ENCODE data around the gene KDM2B.
"Not testable (repeated sequence)": the region's sequence is repeated elsewhere in the genome, so short reads cannot be mapped to it uniquely, and the experiment has no call there.

KDM2B gene

DNA sequence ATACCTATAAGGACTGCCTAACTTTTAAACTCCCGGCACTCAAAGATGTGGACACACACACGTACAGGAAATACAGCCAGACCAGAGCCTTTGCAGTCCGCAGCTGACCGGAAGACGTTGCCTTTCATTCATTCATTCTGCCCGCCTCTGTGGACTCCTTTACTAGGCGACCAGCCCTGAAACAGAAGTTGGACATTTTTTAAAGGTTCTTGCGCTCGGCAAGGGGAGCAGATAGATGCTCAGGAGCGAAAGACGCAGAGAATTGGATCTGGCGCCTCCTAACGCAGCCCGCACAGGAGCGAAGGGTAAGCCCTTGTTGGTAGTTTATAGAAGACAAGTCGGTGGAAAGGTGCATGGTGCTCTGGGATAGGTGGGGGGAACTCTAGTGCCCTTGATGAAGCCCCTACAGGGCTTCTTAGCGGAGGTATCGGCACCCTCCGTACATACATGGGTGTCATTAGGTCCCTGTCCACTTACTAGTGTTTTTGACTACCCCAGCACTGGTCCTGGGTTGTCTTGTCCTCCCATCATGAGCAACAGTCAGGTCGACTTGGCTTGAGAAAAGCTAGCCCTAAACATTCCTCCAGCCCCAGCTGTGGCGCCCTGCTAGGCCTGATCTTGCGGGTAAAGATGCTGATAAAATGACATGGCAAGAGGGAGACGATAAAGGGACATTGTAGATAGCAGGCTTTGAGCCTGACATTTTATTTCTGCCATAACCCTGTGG is at the start of gene KDM2B:
KDM2B (minus strand) TSS at position 65 of the 727 bp plus-strand sequence. CDS start 112 bp downstream, outside the sequence.
- peak; percentile 28 for DNase-seq

DNA sequence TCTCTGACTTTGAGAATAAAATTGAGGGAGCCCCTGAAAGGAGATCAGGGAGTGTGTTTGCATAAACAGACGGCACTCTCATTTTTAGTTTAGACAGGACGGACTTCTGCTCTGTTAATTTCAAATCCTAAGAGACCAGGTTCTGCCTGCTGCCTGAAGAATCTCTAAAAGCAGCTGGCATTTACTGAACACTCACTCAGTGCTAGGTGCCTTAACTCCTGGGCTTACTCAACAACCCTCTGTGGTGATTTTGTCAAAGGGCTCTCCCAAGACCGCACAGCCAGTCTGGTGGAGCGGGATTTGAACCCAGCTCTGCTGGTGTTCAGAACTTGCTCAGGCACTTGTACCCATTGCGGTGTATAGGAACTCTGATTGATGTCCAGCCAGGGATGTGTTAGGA is 47.7 kb upstream of the KDM2B start:
- no peak for DNase-seq

DNA sequence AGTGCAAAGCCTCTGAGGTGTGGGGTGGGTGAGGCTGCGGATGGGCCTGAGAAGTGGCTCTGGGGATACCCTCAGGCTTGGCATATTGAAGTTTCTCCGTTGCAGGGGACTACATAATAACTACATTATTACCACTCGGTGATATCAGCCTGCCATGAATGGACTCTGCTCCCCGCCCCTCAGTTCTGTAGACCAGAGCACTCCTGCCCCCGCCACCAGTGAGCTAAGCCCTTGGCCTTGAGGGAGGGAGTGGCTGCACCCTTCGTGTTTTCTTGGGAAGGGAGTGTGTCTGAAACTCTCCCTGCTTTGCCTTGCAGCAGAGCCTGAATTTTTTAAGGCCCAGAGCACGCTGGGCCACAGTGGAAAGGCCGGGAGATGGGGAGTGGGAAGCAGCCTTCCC is 47.2 kb upstream of the KDM2B start:
- no peak for DNase-seq

DNA sequence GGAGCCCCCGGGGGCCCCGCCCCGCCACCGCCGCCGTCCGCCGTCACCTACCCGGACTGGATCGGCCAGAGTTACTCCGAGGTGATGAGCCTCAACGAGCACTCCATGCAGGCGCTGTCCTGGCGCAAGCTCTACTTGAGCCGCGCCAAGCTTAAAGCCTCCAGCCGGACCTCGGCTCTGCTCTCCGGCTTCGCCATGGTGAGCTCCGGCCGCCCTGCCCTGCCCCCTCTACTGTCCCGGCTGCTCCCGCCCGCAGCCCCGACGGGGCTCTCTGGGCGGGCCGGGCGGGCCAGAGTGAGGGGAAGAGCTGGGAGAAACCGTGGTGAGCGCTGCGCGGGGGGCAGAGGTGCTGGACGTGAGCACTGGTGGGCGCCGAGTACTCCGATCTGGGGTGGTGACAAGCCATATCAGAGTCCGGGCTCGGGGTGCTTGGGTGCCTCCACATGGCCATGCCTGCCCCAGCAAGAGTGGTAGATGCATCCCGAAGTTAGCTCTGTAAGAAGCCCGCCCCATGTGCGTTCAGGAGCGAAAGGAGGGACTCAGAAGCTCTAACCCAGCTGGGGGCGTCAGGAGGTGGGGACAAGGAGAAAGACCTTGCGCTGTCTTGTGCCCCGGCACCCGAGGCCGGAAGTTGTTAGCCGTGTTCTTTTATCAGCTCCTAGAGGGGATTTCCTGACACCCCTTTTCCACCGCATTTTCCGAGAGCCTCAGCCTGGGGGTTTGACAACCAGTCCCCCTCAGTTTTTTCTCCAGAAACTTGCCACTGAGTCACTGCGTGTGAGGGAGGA is 46.2 kb upstream of the KDM2B start:
- DNase-seq, result peak; percentile 23

DNA sequence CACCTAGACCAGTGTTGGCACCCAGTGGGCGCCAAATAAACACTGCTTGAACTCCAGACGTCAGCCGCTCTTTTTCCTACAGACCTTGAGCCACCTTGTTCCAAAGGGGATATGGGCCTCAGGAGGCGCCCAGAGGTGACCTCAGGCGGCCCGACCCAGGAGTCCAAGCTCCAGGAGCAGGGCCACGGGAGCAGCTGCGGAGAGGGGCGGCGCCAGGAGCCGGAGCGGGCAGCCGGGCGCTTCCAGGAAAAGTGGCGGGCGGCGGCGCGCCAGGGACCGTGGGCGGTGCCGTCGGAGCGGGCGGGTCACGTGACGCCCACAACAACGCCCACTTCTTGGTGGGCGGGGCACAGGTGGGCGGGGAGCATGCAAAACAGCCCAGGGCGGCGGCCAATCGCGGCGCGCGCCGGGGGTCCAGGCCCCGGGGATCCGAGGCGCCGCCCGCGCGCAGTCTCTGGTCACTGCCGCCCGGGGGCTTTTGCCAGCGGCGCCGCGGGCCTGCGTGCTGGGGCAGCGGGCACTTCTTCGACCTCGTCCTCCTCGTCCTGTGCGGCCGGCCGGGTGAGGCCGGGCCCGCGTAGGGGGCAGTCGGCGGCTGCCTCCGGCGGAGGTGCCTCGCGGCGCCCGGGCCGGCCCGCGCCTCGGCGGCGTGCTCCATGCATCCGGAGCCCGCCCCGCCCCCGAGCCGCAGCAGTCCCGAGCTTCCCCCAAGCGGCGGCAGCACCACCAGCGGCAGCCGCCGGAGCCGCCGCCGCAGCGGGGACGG is 45.4 kb upstream of the KDM2B start, which contains the start of gene ORAI1:
ORAI1 (plus strand) TSS at position 444 of the 766 bp plus-strand sequence.
- DNase-seq, result peak; percentile 91

DNA sequence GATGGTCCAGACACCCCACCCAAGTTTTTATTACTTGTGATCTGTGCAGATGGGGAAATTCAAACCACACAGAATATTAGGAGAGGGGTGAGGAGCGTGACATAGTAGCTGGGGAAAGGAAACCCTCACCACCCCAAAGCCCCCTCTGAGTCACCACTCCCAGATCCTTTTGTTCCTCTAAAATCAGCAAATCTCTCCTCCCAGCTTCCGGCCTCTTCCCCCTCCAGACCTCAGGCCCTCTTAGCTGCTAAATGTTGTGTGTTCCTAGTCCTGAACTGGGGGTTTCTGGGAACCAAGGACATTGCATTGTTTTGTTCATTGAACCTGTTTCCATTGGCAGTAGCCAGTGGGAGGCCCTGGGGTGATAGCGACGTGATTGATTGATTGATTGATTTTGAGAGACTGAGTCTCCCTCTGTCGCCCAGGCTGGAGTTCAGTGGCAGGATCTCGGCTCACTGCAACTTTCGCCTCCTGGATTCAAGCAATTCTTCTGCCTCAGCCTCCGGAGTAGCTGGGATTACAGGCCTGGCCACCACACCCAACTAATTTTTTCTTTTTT is 39.6 kb upstream of the KDM2B start:
- DNase-seq, result no peak

DNA sequence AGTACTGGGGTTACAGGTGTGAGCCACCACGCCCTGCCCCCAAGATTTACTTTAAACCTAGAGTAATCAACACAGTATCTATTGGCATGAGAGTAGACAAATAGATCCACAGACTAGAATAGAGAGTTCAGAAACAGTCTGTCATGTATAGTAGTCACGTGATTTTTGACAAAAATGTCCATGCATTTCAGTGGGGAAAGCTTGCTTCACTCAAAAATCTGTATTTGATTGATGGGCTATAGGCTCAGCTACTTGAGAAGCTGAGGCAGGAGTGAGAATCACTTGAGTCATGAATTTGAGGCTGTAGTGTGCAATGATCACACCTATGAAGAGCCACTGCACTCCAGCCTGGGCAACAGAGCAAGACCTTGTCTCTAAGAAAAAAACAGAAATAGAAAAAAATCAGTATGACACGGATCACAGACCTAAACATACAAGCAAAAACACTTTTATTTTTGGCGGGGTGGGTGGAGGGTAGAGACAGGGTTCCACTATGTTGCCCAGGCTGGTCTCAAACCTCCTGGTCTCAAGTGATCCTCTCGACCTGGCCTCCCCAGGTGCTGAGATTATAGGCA is 37.9 kb upstream of the KDM2B start:
- no peak for DNase-seq

DNA sequence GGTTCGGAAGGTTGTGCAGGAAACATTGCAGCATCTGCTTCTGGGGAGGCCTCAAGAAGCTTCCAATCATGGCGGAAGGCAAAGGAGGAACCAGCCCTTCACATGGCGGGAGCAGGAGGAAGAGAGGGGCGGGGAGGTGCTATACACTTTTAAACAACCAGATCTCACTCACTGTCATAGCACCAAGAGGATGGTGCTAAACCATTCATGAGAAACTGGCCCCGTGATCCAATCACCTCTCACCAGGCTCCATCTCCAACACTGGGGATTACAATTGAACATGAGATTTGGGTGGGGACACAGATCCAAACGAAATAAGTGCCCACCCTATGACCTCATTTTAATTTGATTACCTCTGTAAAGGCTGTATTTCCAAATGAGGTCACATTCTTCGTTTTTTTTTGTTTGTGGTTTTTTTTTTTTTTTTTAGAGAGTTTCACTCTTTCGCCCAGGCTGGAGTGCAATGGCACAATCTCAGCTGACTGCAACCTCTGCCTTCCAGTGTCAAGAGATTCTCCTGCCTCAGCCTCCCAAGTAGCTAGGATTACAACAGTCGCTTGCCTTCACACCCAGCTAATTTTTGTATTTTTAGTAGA is 34.1 kb upstream of the KDM2B start:
- no peak for DNase-seq

DNA sequence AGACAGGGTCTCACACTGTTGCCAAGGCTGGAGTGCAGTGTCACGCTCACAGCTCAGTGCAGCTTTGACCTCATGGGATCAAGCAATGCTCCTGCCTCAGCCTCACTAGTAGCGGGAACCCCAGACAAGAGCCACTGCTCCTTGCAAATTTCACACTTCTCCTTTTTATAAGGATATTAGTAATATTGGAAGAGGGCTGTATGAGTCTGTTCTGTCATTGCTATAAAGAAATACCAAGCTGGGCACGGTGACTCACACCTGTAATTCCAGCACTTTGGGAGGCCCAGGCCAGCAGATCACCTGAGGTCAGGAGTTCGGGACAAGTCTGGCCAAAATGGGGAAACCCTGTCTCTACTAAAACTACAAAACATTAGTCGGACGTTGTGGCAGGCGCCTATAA is 32.6 kb upstream of the KDM2B start:
- no peak for DNase-seq

DNA sequence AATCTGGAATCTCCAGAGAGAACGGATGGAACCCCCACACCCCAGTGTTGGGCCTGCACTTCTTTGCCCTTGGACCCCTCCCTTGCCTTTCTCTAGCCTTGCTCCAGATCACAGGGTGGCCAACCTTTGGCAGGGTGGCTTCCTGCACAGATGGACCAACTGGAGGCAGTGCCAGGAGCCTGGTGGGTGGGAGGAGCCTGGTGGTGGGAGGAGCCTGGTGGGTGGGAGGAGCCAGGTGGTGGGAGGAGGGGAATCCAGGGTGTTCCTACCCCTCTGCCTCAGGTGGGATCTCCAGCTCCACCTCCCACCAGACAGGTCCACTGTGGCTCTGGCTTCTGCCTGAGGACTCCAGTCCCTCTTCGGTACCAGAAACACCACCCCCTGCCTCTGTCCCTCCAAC is 30.5 kb upstream of the KDM2B start:
- DNase-seq, result no peak

DNA sequence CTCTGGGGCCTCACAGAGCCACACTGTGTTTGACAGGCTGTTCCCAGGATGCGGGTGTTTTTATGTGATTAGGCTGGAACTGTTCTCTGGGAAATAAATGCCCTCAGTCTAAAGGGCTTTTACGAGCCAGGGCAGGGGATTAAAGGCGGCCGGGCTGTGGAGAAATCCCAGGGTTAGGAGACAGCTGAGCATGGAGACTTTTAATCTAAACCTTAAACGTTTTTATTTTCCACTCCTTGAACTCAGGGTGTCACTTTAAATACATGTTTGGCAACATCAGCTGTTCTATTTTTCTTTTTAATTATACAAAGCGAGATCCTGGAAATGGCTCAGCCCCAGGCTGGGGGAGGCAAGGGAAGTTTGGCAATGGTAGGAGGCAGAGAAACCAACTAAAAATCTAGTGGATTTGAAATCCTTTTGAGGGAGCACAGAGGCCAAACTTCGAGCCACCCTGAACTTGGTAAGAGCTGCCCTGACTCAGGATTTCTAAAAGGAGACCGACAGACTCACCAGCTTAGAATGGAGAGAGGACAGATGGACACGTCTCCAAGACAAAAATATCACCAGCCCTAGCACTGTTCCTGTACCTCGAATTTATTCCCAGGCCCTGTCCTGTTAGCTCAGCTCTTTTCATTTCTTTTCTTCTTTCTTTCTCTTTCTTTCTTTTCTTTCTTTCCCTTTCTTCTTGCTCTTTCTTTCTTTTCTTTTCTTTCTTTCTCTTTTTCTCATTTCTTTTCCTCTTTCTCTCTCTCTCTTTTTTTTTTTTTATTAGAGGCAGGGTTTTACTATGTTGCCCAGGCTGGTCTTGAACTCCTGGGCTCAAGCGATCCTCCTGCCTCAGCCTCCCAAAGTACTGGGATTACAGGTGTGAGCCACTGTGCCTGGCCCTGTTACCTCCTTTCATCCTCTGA is 29.7 kb upstream of the KDM2B start:
- DNase-seq, result no peak

DNA sequence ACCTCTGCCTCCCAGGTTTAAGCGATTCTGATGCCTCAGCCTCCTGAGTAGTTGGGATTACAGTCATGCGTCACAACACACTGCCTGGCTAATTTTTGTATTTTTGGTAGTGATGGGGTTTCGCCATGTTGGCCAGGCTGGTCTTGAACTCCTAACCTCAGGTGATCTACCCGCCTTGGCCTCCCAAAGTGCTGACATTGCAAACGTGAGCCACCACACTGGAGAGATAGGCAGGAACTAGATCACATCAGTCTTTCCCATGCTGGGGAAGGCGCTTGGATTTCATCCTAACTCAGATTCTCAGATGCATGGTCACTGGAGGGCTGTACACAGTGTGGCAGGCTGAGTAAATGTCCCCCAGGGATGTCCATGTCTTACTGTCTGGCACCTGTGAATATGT is 27.5 kb upstream of the KDM2B start:
- no peak for DNase-seq

DNA sequence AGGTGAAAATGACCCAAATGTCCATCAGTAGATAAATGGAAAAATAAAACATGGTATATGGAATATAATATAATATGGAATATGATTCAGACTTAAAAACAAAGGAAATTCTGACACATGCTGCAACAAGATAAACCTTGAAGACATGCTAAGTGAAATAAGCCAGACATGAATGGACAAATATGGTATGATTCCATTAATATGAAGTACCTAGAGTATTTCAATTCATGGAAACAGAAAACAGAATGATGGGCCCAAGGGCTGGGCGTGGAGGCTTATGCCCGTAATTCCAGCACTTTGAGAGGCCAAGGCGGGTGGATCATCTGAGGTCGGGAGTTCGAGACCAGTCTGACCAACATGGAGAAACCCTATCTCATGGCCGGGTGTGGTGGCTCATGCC is 22.8 kb upstream of the KDM2B start:
- DNase-seq, result no peak

DNA sequence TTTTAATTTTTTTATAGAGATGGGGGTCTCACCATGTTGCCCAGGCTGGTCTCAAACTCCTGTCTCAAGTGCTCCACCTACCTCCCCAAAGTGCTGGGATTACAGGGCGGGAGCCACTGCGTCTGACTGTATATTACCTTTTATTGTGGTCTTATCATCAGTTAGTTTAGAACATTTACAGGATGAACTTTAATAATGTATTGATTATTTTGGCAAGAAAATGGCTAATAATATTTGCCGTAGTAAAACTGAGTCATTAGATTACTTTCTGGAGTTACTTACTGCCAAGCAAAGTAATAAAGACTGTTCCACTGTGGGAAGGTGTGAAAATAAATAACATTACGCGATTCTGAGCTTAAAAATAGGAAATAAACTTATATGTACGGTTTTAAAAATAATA is 21.9 kb upstream of the KDM2B start:
- DNase-seq, result no peak

DNA sequence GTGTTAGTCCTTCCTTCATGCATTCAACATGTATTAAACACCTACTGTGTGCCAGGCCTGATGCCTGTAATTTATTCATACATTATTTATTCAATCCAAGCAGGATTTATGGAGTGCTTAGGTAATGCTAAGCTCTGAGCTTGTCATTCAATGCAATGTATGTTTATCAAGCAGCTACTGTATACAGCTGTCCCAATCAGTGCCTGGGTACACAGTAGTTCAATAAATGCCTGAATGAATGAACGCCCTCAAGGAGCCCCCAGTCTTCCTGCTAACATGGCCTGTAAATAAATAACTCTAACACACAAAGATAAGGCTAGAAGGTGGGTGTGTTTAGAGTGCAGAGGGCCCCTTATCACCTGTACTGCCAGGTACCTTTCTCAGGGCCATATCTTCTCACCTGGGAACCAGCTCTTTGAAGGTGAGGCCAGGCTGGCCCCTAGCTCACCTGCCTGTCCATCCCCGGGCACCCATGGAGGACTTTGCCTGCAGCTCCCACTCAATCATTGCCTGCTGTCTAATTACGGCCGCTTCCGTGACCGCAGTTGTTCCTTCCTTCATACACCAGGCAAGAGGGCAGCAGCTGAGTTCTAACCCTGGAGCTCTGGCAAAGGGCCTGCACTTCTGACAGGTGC is 20.0 kb upstream of the KDM2B start:
- no peak for DNase-seq

DNA sequence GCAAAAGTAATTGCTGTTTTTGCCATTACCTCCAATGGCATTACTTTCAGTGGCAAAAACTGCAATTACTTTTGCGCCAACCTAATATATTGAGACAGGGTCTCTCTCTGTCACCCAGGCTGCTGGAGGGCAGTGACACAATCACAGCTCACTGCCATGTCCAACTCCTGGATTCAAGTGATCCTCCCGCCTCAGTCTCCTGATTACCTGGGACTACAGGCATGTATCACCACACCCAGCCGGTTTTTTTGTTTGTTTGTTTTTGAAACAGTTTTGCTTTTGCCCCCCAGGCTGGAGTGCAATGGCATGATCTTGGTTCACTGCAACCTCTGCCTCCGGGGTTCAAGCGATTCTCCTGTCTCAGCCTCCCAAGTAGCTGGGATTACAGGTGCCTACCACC is 15.7 kb upstream of the KDM2B start:
- no peak for DNase-seq

DNA sequence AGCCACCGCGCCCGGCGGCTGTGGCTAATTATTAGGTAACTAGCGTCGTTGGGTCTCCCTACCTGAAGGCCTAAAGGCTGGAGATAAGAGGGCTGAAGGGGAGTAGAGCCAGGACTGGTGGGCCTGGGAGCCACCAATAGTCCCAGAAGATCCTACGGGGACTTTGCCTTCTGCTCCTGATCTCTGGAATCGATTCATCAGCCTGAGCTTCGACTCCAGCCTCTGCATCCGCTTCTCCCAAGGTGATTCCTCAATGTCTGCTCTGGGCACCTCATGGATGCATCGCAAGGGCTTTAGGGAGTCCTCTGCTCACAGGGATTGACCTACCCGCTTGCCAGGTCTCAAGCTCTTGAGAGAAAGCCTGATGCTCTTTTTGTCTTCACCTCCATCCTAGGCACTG is 14.7 kb upstream of the KDM2B start:
- DNase-seq, result no peak

DNA sequence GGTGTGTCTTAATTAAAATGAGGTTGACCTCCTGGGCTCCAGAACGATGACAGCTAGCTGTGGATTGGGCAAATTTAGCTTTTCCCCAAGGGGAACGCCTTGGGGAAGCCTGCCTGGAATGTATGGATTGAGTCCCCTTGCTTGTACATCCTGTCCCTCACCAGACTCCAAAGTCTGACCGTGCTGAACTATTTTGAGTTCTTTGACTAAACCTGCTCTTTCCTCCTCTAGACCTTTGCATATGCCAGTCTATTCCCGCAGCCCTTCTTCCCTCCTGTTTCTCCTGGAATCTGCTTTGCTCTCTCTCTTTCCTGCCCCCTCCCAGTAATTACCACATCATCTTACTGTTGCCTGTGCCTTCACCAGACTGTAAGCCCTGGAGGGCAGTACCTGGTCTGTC is 11.5 kb upstream of the KDM2B start:
- DNase-seq, result no peak

DNA sequence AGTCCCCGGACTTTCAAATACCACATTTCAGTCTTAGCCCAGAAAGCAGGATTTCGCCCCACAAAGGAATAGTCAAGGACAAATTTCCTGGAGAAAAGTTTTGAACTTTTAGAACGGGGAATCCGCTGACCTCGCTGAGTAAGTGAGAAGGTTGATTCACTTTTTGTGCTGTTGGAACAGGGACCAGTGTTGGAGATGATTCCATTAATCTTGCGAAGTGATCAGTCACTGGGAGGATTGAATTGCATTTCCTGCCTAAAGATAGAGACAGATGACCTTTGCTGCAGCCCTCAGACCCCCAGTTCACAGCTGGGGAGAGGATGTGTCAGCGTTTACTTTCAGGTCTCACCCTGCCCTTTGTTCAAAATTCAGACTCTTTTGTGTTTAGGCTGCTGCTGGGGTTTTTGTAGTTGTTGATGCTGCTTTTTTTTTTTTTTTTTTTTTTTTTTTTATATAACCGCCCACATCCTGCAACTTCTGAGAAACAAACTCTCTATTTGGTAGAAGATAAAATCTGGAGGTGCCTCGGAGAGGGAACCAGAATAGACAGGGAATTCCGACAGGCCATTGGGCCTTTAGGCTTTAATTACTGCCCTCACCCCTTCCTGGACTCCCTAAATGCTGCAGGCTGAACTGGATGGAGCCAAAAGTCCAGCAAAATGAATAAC is 9.8 kb upstream of the KDM2B start:
- no peak for DNase-seq

DNA sequence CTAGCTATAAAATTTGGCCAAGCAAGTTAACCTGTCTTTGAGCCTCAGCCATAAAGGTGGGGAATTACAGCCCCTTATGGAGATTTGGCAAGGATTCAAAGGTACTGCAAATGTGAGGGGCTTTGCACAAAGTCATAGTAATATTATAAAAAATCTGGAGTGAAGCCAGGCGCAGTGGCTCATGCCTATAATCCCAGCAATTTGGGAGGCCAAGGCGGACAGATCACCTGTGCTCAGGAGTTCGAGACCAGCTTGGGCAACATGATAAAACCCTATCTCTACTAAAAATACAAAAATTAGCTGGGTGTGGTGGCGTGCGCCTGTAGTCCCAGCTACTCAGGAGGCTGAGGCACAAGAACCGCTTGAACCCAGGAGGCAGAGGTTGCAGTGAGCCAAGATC is 4.1 kb upstream of the KDM2B start:
- not testable (repeated sequence) for DNase-seq

All from NCI-H748 treated with DMSO at 0.1 percent for 48 hours (cell line).